Brain pericyte (primary cell): ENCODE measurements around the gene SLFN12L.
"Not testable (repeated sequence)": the region's sequence is repeated elsewhere in the genome, so short reads cannot be mapped to it uniquely, and the experiment has no call there.

ENCODE experiments used
- DNase-seq: peaks from one replicate; pipeline ENCODE4 v3.0.0-alpha.2; 2012; ENCODE audit warnings: low read depth, low spot score

Gene SLFN12L

DNA sequence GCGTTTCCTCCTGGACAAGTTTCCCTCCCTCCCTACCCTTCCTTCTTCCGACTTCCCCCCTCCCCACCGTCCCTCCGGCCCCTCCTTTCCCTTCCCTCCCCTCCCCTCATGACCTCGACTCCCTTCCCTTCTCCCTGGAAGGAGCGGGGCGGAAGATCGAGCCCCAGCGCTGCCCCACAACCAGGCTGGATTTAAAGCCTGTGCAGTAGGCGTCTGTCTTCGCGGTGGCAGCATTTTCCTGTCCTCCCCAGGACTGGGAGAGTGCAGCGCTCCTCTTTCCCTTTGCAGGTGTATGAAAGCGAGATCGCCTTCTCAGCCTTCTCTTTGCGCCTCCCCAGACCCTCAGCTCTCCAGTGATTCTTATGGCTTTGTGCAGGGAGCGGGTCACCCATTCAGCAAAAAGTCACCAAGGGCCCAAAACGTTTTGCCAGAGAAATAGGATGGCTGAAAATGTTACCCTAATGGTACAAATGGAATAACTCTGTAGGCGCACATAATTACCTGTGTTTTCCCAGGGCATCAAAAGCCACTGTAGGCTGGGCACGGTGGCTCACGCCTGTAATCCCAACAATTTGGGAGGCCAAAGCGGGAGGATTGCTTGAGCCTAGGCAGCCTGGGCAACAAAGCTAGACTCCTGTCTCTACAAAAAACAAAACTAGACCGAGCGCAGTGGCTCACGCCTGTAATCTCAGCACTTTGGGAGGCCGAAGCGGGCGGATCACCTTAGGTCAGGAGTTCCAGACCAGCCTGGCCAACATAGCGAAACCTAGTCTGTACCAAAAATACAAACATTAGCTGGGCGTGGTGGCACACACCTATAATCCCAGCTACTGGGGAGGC, 40.8 kb downstream of the SLFN12L start:
- DNase-seq = no peak

- DNase-seq = no peak
These were observed 44.4 kb downstream of the SLFN12L start for GRCh38 chr17:35493040-35493439.

- no peak for DNase-seq
These were observed 46.1 kb downstream of the SLFN12L start for GRCh38 chr17:35491417-35491816.

DNA sequence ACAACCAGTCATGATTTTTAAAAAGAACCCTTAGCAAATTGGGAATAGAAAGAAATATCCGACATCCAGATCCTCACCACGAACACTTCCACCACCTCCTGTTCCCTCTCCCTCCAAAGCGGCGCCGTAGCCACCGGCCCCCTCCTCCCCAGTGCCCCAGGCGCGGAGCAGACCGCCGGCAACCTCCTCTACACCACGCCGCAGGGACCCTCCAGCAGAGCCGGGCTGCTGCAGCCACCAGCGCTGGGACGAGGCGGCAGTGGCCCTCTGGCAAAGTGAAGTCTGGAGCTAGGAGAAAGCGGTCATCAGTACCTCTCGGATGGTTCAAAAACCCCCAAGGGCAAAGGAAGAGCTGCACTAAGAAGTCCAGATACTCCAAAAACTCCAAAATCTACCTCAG, 47.5 kb downstream of the SLFN12L start:
- no peak for DNase-seq

DNA sequence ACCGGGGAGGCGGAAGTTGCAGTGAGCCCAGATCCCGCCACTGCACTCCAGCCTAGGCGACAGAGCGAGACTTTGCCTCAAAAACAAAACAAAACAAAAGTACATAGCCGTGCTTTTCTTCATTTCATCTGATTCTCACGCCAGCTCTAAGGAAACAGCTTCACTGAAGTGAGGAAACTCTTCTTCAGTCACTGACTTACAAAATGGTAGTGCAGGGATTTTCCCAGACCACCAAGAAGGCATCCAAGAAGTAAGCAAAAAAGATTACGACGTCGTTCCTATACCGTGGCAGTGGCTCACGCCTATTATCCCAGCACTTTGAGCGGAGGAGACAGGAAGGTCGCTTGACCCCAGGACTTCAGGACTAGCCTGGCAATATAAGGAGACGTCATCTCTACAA, 48.5 kb downstream of the SLFN12L start:
- DNase-seq = no peak

- DNase-seq = no peak
These were observed 50.4 kb downstream of the SLFN12L start for GRCh38 chr17:35486920-35487732.

DNA sequence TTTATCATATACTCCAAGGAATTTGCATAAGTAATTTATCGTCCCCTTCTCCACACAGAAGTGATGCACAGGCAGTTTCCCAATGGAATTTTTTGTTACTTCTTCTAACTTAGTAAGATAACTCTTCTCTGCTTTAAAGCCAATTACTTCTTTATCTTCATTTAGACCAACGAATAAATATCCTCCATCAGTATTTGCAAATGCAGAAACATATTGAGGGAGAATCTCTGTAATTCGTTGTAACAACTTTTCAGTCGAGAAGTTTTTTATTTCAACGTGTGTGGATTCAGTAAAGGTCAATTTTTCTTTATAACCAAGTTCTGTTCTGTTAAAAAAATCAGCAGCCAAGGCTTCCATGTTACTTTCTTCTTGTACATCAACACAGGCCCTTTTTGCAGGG, 58.2 kb downstream of the SLFN12L start:
- no peak for DNase-seq

GRCh38 chr17:35477248-35477647, 60.2 kb downstream of the SLFN12L start:
- no peak for DNase-seq

- no peak for DNase-seq
These were observed 61.1 kb downstream of the SLFN12L start for GRCh38 chr17:35476283-35476820.

DNA sequence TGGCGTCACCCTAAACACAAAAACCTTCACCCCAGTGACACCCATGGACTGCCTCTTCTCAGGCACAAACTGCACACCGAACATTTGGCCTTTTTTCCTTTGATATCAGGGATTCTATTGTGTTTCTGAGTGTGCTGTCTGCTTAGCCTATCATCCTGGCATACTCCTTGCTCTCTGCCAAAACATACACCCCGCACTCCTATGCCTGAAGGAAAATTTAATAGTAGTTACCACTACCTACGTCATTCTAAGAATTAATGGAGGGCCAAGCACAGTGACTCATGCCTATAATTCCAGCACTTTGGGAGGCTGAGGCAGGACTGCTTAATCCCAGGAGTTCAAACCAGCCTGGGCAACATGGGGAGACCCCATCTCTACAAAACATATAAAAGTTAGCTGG, 69.0 kb downstream of the SLFN12L start:
- DNase-seq = no peak

- no peak for DNase-seq
These were observed 69.7 kb downstream of the SLFN12L start for GRCh38 chr17:35467824-35468223.

GRCh38 chr17:35460354-35460851, 77.1 kb downstream of the SLFN12L start:
- DNase-seq = no peak

- not testable (repeated sequence) for DNase-seq
These were observed 83.4 kb downstream of the SLFN12L start for GRCh38 chr17:35454035-35454434.

DNA sequence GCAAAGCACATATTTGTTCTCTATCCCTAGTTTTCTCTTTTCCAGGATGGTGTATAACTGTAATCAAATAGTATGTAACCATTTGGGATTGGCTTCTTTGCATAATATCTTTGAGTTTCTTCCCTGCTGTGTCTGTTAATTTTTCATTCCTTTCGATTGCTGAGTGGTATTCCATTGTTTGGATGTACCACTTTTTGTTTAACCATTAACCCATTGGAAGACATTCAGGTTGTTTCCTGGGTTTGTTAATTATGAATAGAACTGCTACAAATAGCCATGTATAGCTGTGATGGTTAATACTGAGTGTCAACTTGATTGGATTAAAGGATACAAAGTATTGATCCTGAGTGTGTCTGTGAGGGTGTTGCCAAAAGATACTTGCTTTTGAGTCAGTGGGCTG, 84.3 kb downstream of the SLFN12L start:
- no peak for DNase-seq

DNA sequence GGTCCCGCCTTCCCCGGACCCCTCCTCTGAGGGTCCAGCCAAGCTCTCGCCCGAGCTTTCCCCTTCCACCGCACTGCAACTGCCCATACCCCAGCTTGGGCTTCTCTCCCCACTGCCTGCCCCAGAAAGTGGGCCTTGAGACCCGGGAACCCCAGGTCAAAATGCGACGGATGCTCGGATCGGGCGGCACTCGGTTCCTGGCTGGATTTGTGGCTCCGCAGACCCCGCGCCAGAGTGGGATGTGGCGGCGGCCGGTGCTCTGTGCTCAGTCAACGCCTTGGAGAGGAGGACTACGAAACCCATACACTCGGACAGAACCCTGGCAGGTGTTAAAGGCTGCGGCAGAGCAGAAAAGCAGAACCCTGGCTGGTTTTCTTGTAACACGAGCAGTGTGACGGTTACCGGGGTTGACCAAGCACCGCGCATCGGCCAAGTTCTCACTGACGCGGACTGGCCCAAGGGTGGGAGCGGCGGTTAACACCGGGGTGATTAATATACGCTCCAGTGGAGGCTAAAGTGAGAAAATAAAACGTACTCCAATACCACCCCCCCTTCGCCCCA, 88.0 kb downstream of the SLFN12L start:
- DNase-seq = no peak

GRCh38 chr17:35448899-35449227, 88.6 kb downstream of the SLFN12L start:
- DNase-seq = no peak

- DNase-seq = no peak
These were observed 89.1 kb downstream of the SLFN12L start, which contains the start of gene SLFN13 for GRCh38 chr17:35448214-35448898. Gene SLFN13 (minus strand): TSS chr17:35448766. CDS start chr17:35445680, 3,086 bp downstream.

GRCh38 chr17:35447499-35447898, 90.0 kb downstream of the SLFN12L start:
- no peak for DNase-seq

DNA sequence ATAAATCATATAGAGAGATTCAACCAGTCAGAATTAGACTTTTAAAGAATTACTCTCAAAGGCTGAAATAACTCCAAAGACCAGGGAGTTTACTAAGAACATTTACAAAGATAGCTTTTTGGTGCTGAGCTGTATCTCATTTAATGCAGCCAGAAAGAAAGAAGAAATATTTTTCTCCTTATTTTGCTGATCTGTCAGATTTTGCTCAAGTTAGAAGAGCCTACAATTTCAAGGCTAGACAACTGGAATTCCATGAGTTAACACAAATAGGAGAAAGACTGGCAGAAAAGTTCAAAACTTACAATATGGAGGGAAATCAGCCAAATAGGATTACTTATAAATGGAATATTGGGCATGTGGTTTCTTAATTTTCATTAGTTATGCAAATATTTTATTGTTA, 99.0 kb downstream of the SLFN12L start:
- DNase-seq = no peak

DNA sequence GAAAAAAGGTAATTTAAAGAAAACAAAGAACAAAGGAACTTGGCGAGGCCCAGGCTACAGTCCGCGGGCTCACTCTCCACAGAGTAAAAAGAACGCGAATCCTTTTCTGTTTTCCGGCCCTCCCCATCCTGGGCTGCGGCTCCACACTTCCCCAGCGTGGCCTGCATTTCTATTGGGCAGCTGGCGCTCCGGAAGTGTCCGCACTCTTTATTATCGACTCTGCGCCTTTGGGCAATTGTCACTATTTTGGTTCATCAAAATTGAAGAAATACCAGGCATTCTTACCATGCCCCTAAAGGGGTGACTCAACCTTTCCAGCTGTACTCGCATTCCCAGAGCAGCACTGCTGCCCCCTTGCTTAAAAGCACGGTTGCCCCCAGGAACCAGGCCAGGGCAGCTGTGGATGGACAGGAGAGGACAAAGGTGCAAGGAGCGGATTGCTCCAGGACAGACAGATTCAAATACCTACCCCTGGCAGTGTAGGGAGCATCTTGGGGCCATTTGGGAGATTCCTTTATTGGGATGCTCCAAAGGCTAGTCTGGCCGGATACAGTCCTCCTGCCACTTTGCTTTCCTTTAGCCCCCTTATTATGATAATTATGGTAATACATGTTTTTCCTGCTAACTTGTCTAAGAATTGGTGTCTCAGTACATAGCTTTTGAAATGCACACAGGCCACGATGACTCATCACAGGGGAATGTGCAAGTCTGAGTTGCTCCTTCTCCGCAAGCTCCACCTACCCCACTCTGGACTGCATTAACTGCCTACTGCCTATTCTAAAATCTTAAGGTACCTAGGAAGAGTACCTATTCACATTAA, 104.2 kb downstream of the SLFN12L start:
- DNase-seq = peak; percentile 74
